H9 (cell line): Measurements from ENCODE around the gene MAP3K12. TPM values are rescaled to one million over a fixed set of nuclear protein-coding genes. Genes with fewer than 3 reads are reported as not detected.
A peak's percentile ranks its signal among the peaks of the same experiment; 100 is the strongest.

ENCODE experiments used
- DNase-seq: peaks from one replicate; pipeline ENCODE4 v3.0.0-alpha.2; 2017
- H2AFZ ChIP-seq: one replicate; pipeline ENCODE4 v1.6.1; 2013; ENCODE audit warnings: mild to moderate bottlenecking, low read length, control low read depth, moderate library complexity
- H2AK5ac ChIP-seq: 2 replicates; pipeline ENCODE4 v1.6.1; 2013; ENCODE audit warnings: low read length, control low read depth, mixed read lengths; ENCODE audit not compliant: insufficient read length
- H2BK120ac ChIP-seq: one replicate; pipeline ENCODE4 v1.6.1; 2013; ENCODE audit warnings: low read depth, mild to moderate bottlenecking, low read length, control low read depth, inconsistent platforms; ENCODE audit not compliant: poor library complexity, severe bottlenecking
- H2BK12ac ChIP-seq: 2 replicates; pipeline ENCODE4 v1.6.1; 2013; ENCODE audit warnings: low read length, control low read depth, mixed read lengths, low read depth; ENCODE audit not compliant: insufficient read length
- H2BK15ac ChIP-seq: 2 replicates; pipeline ENCODE4 v1.6.1; 2013; ENCODE audit warnings: low read depth, low read length, control low read depth
- H2BK20ac ChIP-seq: one replicate; pipeline ENCODE4 v1.6.1; 2013; ENCODE audit warnings: low read depth, mild to moderate bottlenecking, low read length, control low read depth, inconsistent platforms; ENCODE audit not compliant: poor library complexity, severe bottlenecking
- H2BK5ac ChIP-seq: 2 replicates; pipeline ENCODE4 v1.6.1; 2013; ENCODE audit warnings: low read length, control low read depth, mixed read lengths; ENCODE audit not compliant: insufficient read length
- H3K14ac ChIP-seq: 2 replicates; pipeline ENCODE4 v1.6.1; 2013; ENCODE audit warnings: low read length, control low read depth; ENCODE audit not compliant: insufficient read depth
- H3K18ac ChIP-seq: 2 replicates; pipeline ENCODE4 v1.6.1; 2013; ENCODE audit warnings: low read depth, mild to moderate bottlenecking, mixed read lengths, low read length, control low read depth; ENCODE audit not compliant: insufficient read length
- H3K23ac ChIP-seq: 2 replicates; pipeline ENCODE4 v1.6.1; 2013; ENCODE audit warnings: low read length, control low read depth, mixed read lengths, low read depth; ENCODE audit not compliant: insufficient read length
- H3K23me2 ChIP-seq: 2 replicates; pipeline ENCODE4 v1.6.1; 2013; ENCODE audit warnings: low read depth, mild to moderate bottlenecking, mixed read lengths, low read length, control low read depth; ENCODE audit not compliant: insufficient read length, poor library complexity, severe bottlenecking
- H3K27ac ChIP-seq: 2 replicates; pipeline ENCODE4 v1.5.1; 2013; ENCODE audit warnings: low read length, control low read depth, mixed read lengths, low read depth; ENCODE audit not compliant: insufficient read length
- H3K27me3 ChIP-seq: 2 replicates; pipeline ENCODE4 v1.6.1; 2013; ENCODE audit warnings: low read length, control low read depth, inconsistent platforms; ENCODE audit not compliant: insufficient read depth
- H3K4ac ChIP-seq: 2 replicates; pipeline ENCODE4 v1.6.1; 2013; ENCODE audit warnings: low read depth, mild to moderate bottlenecking, control low read depth, inconsistent platforms, low read length, moderate library complexity
- H3K4me1 ChIP-seq: 2 replicates; pipeline ENCODE4 v1.6.1; 2013; ENCODE audit warnings: low read length, control low read depth, inconsistent platforms; ENCODE audit not compliant: insufficient read depth
- H3K4me2 ChIP-seq: 2 replicates; pipeline ENCODE4 v1.6.1; 2013; ENCODE audit warnings: low read length, control low read depth, mixed read lengths; ENCODE audit not compliant: insufficient read length, insufficient read depth
- H3K56ac ChIP-seq: 2 replicates; pipeline ENCODE4 v1.6.1; 2013; ENCODE audit warnings: low read depth, mild to moderate bottlenecking, mixed read lengths, low read length, control low read depth; ENCODE audit not compliant: insufficient read length
- H3K79me1 ChIP-seq: 2 replicates; pipeline ENCODE4 v1.6.1; 2013; ENCODE audit warnings: low read depth, mild to moderate bottlenecking, moderate library complexity, low read length, control low read depth, inconsistent platforms; ENCODE audit not compliant: insufficient read depth, poor library complexity, severe bottlenecking
- H3K79me2 ChIP-seq: 2 replicates; pipeline ENCODE4 v1.6.1; 2013; ENCODE audit warnings: low read length, control low read depth, inconsistent platforms; ENCODE audit not compliant: insufficient read depth
- H3K9ac ChIP-seq: 2 replicates; pipeline ENCODE4 v1.6.1; 2013; ENCODE audit warnings: low read length, control low read depth, mixed read lengths; ENCODE audit not compliant: insufficient read length; ENCODE audit errors: extremely low read depth
- H3K9me3 ChIP-seq: one replicate; pipeline ENCODE4 v1.6.1; 2013; ENCODE audit warnings: low read depth, low read length, inconsistent platforms; ENCODE audit not compliant: control insufficient read depth
- H3T11ph ChIP-seq: one replicate; pipeline ENCODE4 v1.6.1; 2013; ENCODE audit warnings: mild to moderate bottlenecking, low read length, control low read depth, inconsistent platforms
- H4K20me1 ChIP-seq: one replicate; pipeline ENCODE4 v1.6.1; 2013; ENCODE audit not compliant: control insufficient read depth, insufficient read length, insufficient read depth
- H4K5ac ChIP-seq: 2 replicates; pipeline ENCODE4 v1.6.1; 2013; ENCODE audit warnings: low read depth, mild to moderate bottlenecking, mixed read lengths, low read length, control low read depth; ENCODE audit not compliant: insufficient read length
- H4K8ac ChIP-seq: replicated peaks from 2 replicates; pipeline ENCODE4 v1.6.1; 2013; ENCODE audit warnings: low read length, control low read depth, mixed read lengths, low read depth; ENCODE audit not compliant: insufficient read length
- H4K91ac ChIP-seq: 2 replicates; pipeline ENCODE4 v1.6.1; 2013; ENCODE audit warnings: low read depth, mild to moderate bottlenecking, moderate library complexity, mixed read lengths, low read length, control low read depth; ENCODE audit not compliant: insufficient read length
- H3K27ac Mint-ChIP-seq, 3 experiments: 2 replicates in 2 of 3; 3 replicates in 1 of 3; pipeline ENCODE4 v1.8.0; 2020 to 2021; ENCODE audit warnings: mixed read lengths in 3 of 3, mild to moderate bottlenecking in 1 of 3, moderate library complexity in 1 of 3
- H3K27me3 Mint-ChIP-seq: 2 replicates; pipeline ENCODE4 v1.8.0; 2021; ENCODE audit warnings: low read depth, mild to moderate bottlenecking, moderate library complexity, mixed read lengths
- H3K36me3 Mint-ChIP-seq, 3 experiments: 2 replicates in 2 of 3; 3 replicates in 1 of 3; pipeline ENCODE4 v1.8.0; 2020 to 2021; ENCODE audit warnings: low read depth in 3 of 3, mixed read lengths in 3 of 3; ENCODE audit not compliant: insufficient read depth in 1 of 3
- H3K4me1 Mint-ChIP-seq, 2 experiments: 2 replicates each; pipeline ENCODE4 v1.8.0; 2020; ENCODE audit warnings: mixed read lengths in 2 of 2
- H3K4me3 Mint-ChIP-seq, 2 experiments: 2 replicates in 1 of 2; 3 replicates in 1 of 2; pipeline ENCODE4 v1.8.0; 2020 to 2021; ENCODE audit warnings: mild to moderate bottlenecking in 2 of 2, mixed read lengths in 2 of 2, moderate library complexity in 1 of 2
- H3K9me3 Mint-ChIP-seq, 2 experiments: 2 replicates in 1 of 2; 3 replicates in 1 of 2; pipeline ENCODE4 v1.8.0; 2020; ENCODE audit warnings: mild to moderate bottlenecking in 2 of 2, mixed read lengths in 2 of 2, moderate library complexity in 1 of 2
- CTCF ChIP-seq: fragments of 200-600 bp; sonication (generic); conservative IDR thresholded peaks from 3 replicates; pipeline ENCODE4 v1.8.0; 2021; ENCODE audit warnings: antibody characterized with exemption, mild to moderate bottlenecking
- WGBS: extraction: QIAGEN DNeasy Blood & Tissue Kit; methylation state at CpG from one replicate; pipeline ENCODE4 v1.1.7; 2013; ENCODE audit warnings: missing lambda C conversion rate, low lambda C conversion rate, mixed read lengths; ENCODE audit not compliant: insufficient read length; ENCODE audit errors: extremely low coverage; 5-methylcytosine and 5-hydroxymethylcytosine counted together
- total RNA-seq: library from RNA; stranded (reverse); gene quantifications from 2 replicates; pipeline ENCODE4 v1.2.1, GENCODE V29; 2021

MAP3K12 gene
- total RNA-seq, 1 experiment from 2014 or later, result 22.3 TPM

GRCh38 chr12:53462935-53463334, 36.3 kb downstream of the MAP3K12 start:
- no peak overlapping the region for H3K14ac ChIP-seq
- H3K4ac ChIP-seq, result no peak overlapping the region
- H3K27me3 ChIP-seq, result no peaks in the 10 kb centered on the region
- H2BK15ac ChIP-seq, result no peak overlapping the region
- H2AFZ ChIP-seq, result no peak overlapping the region
- no peak overlapping the region for H3T11ph ChIP-seq
- no peaks in the 10 kb centered on the region for H4K20me1 ChIP-seq
- no peak overlapping the region for H2AK5ac ChIP-seq
- no peak overlapping the region for H4K91ac ChIP-seq
- H3K27ac Mint-ChIP-seq, result peak overlapping the region in 1 of 3 experiments; percentile 46; a peak in 1 of 7 replicates
- no peaks in the 10 kb centered on the region for H3K9me3 ChIP-seq
- H3K23ac ChIP-seq, result no peak overlapping the region
- peaks cover 20% of the 10 kb centered on the region for H3K79me1 ChIP-seq
- no peak overlapping the region for H2BK120ac ChIP-seq
- H3K4me3 Mint-ChIP-seq, result no peak overlapping the region
- H2BK5ac ChIP-seq, result no peak overlapping the region
- DNase-seq, result no peak
- no peaks in the 10 kb centered on the region for H3K4me1 ChIP-seq
- H2BK12ac ChIP-seq, result no peak overlapping the region
- no peak overlapping the region for H3K4me2 ChIP-seq
- H3K56ac ChIP-seq, result no peak overlapping the region
- H3K36me3 Mint-ChIP-seq, result peaks cover 88 to 98% (median 98%) of the 10 kb centered on the region in 3 experiments
- WGBS, result no CpG with 5 or more reads among the region's 3 CpGs
- H4K5ac ChIP-seq, result no peak overlapping the region
- no peak overlapping the region for H3K9ac ChIP-seq
- H3K23me2 ChIP-seq, result no peaks in the 10 kb centered on the region
- H3K27me3 Mint-ChIP-seq, result no peaks in the 10 kb centered on the region
- TF ChIP-seq CTCF, result no peak
- H3K18ac ChIP-seq, result no peak overlapping the region
- H3K27ac ChIP-seq, result no peak overlapping the region
- H3K9me3 Mint-ChIP-seq, result no peaks in the 10 kb centered on the region
- peaks cover 3% of the 10 kb centered on the region for H3K79me2 ChIP-seq
- H2BK20ac ChIP-seq, result no peak overlapping the region
- no peak overlapping the region for H4K8ac ChIP-seq
- H3K4me1 Mint-ChIP-seq, result peaks cover 51 to 75% of the 10 kb centered on the region in 2 experiments
